ENCODE data around the gene AGFG1.
"Not testable (repeated sequence)": the region's sequence is repeated elsewhere in the genome, so short reads cannot be mapped to it uniquely, and the experiment has no call there.

The AGFG1 gene

DNA sequence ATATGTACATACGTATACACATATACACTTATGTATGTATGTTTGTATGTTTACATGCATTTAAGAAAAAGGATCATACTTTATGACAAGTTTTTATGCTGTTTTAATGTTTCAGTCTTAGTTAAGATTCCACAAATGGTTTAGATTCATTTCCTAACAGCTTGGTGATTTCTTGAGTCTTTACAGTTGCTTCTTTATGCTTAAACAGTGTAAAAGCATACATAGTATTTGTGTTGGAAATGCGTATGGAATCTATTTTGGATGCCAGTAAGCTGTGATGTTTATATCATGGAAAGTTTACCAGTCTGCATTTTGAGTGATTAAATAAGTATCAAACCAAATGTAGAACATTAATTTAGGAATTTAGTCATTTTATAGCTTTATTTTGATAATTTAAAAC is 55.4 kb downstream of the AGFG1 start:
- DNase-seq, result no peak
- intact Hi-C loops (cut with DNase I), result no loop called here

DNA sequence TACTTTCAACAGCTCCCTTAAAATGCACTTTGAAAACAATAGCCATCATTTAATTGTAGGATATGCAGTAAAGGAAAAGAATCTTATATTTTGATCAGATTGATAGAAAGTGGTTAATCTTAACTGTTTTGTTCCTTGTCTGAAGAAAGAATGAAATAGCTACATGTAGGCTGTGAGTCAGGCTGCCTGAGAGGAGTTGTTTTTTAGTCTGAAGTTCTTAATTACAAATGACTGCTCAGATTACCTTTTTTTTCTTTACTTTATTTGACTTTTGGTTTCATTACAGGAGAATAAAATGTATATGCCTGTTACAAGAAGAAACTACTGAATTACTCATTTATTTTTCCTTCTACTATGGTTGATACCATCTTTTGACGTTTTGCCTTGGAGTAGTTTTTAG is 56.8 kb downstream of the AGFG1 start:
- intact Hi-C loops (cut with DNase I), result no loop called here
- no peak for DNase-seq

DNA sequence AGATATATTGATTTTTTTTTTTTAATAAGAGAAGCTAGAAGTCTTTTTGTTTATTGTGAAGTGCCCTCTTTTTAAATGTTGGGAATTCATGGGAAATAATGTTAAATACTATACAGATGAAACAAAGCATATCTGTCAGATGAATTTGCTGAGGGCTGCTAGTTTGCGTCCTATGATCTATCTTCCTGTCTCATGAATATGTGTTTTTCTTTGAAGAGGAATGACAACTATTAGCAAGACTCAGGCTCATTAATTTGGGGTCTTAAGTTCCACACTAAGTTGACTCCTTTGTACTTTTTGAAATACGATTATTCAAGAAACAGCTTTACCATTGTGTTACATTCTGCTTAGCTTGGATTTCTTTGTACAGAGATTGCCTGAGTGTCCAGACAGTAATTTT is 57.9 kb downstream of the AGFG1 start:
- intact Hi-C loops (cut with DNase I), result no loop called here
- no peak for DNase-seq

GRCh38 chr2:227534714-227535113 is 62.8 kb downstream of the AGFG1 start:
- intact Hi-C loops (cut with DNase I), result no loop called here
- no peak for DNase-seq

DNA sequence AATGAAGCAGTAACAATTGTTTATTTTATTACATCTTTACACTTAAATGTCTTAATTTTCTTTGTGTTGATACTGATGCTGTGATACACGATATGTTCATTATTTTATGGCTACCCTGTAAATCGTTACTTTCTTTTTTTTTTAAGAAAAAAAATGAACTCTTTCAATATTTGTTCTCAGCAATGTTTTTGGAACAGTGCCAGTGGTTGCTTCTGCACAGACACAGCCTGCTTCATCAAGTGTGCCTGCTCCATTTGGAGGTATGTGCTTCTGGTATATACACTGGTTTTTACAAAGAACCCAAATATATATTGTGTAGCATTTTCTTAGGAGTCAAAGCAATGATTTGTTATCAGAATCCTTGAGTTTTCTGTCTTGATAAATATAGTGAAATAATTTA is 64.5 kb downstream of the AGFG1 start:
- no peak for DNase-seq
- intact Hi-C loops (cut with DNase I), result no loop called here

- no peak for DNase-seq
- intact Hi-C loops (cut with DNase I), result no loop called here
Observed at GRCh38 chr2:227539465-227539956, 67.6 kb downstream of the AGFG1 start.

DNA sequence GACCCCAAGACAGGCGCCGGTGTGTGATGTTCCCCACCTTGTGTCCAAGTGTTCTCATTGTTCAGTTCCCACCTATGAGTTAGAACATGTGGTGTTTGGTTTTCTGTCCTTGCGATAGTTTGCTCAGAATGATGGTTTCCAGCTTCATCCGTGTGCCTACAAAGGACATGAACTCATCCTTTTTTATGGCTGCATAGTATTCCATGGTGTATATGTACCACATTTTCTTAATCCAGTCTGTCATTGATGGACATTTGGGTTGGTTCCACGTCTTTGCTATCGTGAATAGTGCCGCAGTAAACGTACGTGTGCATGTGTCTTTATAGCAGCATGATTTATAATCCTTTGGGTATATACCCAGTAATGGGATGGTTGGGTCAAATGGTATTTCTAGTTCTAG is 68.4 kb downstream of the AGFG1 start:
- intact Hi-C loops (cut with DNase I), result not testable (repeated sequence)

DNA sequence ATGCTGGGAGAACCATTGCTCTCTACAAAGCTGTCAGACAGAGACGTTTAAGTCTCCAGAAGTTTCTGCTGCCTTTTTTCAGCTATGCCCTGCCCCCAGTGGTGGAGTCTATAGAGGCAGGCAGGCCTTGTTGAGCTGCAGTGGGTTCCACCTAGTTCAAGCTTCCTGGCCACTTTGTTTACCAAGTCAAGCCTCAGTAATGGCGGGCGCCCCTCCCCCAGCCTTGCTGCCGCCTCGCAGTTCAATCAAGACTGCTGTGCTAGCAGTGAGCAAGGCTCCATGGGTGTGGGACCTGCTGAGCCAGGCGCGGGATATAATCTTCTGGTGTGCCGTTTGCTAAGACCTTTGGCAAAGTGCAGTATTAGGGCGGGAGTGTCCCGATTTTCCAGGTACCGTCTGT is 74.0 kb downstream of the AGFG1 start:
- DNase-seq, result peak in 2 of 10 donors; percentile 75 to 78
- intact Hi-C loops (cut with DNase I), result no loop called here

More for the DNA sequence above, 68.4 kb downstream of the AGFG1 start:
- not testable (repeated sequence) for DNase-seq

- intact Hi-C loops (cut with DNase I), result no loop called here
- DNase-seq, result peak in 1 of 10 donors; percentile 65
Observed at GRCh38 chr2:227551836-227552235, 79.9 kb downstream of the AGFG1 start.

- intact Hi-C loops (cut with DNase I), result no loop called here
- DNase-seq, result no peak
Observed at GRCh38 chr2:227562581-227562980, 90.6 kb downstream of the AGFG1 start.

DNA sequence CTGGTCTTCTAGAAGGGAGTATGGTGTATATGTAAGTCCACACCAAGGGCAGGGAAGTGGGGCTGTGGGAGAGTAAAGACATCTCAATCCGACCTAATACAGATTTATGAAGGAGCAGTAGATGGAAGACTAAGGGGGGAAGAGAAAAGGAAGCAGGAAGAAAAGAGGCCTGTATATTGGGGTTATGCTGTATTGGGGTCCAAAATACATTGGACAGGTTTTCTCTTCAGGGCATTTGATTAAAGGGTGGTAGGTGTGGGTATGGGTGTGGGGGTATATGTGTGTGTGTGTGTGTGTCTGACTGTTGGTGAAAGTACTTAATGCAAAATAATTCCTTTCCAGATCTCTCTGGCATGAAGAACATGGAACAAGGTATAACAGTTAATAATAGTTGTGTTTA is 93.1 kb downstream of the AGFG1 start:
- intact Hi-C loops (cut with DNase I), result no loop called here
- no peak for DNase-seq

DNA sequence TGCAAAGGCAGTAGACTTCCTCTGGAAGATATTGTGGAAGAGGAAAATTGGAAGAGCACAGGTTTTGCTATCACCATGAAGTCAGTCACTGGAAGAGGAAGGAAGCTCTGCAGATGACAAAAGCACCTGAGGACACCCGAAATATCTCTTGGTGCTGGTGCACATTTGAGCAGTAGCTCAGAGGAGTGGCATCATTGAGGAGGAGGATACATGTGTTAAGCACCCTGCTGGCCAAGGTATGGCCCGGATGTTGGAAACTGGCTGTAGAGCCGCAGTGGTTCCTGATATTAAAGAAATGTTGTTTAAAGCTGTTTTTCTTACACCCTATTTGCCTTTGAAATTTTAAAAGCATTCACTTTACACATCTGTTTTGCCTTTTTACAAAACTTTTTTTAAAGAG is 94.1 kb downstream of the AGFG1 start:
- no peak for DNase-seq
- intact Hi-C loops (cut with DNase I), result no loop called here

GRCh38 chr2:227568852-227569169 is 96.9 kb downstream of the AGFG1 start:
- DNase-seq, result no peak
- intact Hi-C loops (cut with DNase I), result no loop called here

- intact Hi-C loops (cut with DNase I), result loop anchor here (10.0 kb wide), 1 partner anchor 96 kb away; the partner anchor contains the start of gene AGFG1
Observed at GRCh38 chr2:227570615-227571014, 98.7 kb downstream of the AGFG1 start.

GRCh38 chr2:227576110-227576509 is 104.2 kb downstream of the AGFG1 start:
- no peak for DNase-seq
- intact Hi-C loops (cut with DNase I), result loop anchor here (10.0 kb wide), 1 partner anchor 101 kb away; the partner anchor contains the start of gene AGFG1

More at GRCh38 chr2:227570615-227571014, 98.7 kb downstream of the AGFG1 start:
- DNase-seq, result no peak

- no peak for DNase-seq
- intact Hi-C loops (cut with DNase I), result loop anchor here (10.0 kb wide), 1 partner anchor 102 kb away; the partner anchor contains the start of gene AGFG1
Observed at GRCh38 chr2:227576812-227577211, 104.9 kb downstream of the AGFG1 start.

DNA sequence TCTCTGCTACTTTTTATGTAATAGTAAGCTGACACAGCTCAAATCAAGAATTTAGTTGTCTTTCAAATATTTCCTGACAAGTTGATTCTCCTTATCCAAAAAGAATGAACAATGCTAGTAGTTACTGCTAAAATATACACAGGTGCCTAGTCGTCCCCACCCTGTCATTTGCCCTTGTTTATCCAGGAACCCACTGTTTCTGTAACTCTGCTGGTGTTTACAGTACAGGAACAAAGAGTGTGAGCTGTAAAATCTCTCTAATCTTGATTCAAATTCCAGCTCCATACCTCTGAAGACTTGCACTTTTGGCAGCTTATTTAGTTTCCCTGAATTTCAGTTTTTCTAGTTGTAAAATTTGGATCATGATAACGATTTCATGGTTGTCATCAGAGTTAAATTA is 105.6 kb downstream of the AGFG1 start:
- DNase-seq, result no peak
- intact Hi-C loops (cut with DNase I), result loop anchor here (10.0 kb wide), 1 partner anchor 103 kb away; the partner anchor contains the start of gene AGFG1

- DNase-seq, result no peak
- intact Hi-C loops (cut with DNase I), result loop anchor here (10.0 kb wide), 1 partner anchor 104 kb away; the partner anchor contains the start of gene AGFG1
Observed at GRCh38 chr2:227578642-227579041, 106.7 kb downstream of the AGFG1 start.

- intact Hi-C loops (cut with DNase I), result loop anchor here (10.0 kb wide), 1 partner anchor 105 kb away; the partner anchor contains the start of gene AGFG1
- DNase-seq, result no peak
Observed at GRCh38 chr2:227579791-227580190, 107.8 kb downstream of the AGFG1 start.

- DNase-seq, result no peak
- intact Hi-C loops (cut with DNase I), result no loop called here
Observed at GRCh38 chr2:227582369-227582768, 110.4 kb downstream of the AGFG1 start.

- no peak for DNase-seq
- intact Hi-C loops (cut with DNase I), result no loop called here
Observed at GRCh38 chr2:227592694-227593387, 120.9 kb downstream of the AGFG1 start.

- intact Hi-C loops (cut with DNase I), result no loop called here
- no peak for DNase-seq
Observed at GRCh38 chr2:227595797-227596196, 123.8 kb downstream of the AGFG1 start.

Measured in posterior cingulate gyrus (tissue), 11 donors.